22Rv1 (cell line): Measurements from ENCODE around the gene PEAK1.
"Not testable (repeated sequence)": the region's sequence is repeated elsewhere in the genome, so short reads cannot be mapped to it uniquely, and the experiment has no call there.

Experiments
- H3K27ac ChIP-seq: fragments of 450-650 bp; 2 replicates; pipeline ENCODE4 v1.5.1; 2017
- CTCF ChIP-seq: fragments of 450-650 bp; IDR thresholded peaks from 2 replicates; pipeline ENCODE4 v1.5.1; 2017; ENCODE audit warnings: mild to moderate bottlenecking
- ZFX ChIP-seq: fragments of 450-650 bp; IDR thresholded peaks from 2 replicates; pipeline ENCODE4 v1.6.1; 2017; ENCODE audit warnings: antibody characterized with exemption, borderline replicate concordance

PEAK1 gene

GRCh38 chr15:77178411-77178810 is 241.5 kb downstream of the PEAK1 start:
- TF ChIP-seq ZFX (no peak), CTCF (no peak)
- H3K27ac ChIP-seq = no peak overlapping the region

GRCh38 chr15:77176148-77176547 is 243.8 kb downstream of the PEAK1 start:
- H3K27ac ChIP-seq = not testable (repeated sequence)

- H3K27ac ChIP-seq = no peak overlapping the region
Measured at GRCh38 chr15:77173487-77173886, 246.4 kb downstream of the PEAK1 start.

GRCh38 chr15:77171221-77171967 is 248.5 kb downstream of the PEAK1 start:
- no peak for TF ChIP-seq ZFX

More at GRCh38 chr15:77173487-77173886, 246.4 kb downstream of the PEAK1 start:
- TF ChIP-seq ZFX = no peak

GRCh38 chr15:77168616-77169015 is 251.3 kb downstream of the PEAK1 start:
- TF ChIP-seq ZFX (no peak), CTCF (no peak)
- H3K27ac ChIP-seq = no peak overlapping the region

More at GRCh38 chr15:77171221-77171967, 248.5 kb downstream of the PEAK1 start:
- H3K27ac ChIP-seq = no peak overlapping the region

- TF ChIP-seq CTCF (no peak), ZFX (no peak)
- no peak overlapping the region for H3K27ac ChIP-seq
Measured at GRCh38 chr15:77168141-77168540, 251.8 kb downstream of the PEAK1 start.

GRCh38 chr15:77167406-77167805 is 252.5 kb downstream of the PEAK1 start:
- no peak overlapping the region for H3K27ac ChIP-seq

GRCh38 chr15:77163781-77164384 is 256.0 kb downstream of the PEAK1 start:
- H3K27ac ChIP-seq = no peak overlapping the region
- TF ChIP-seq ZFX = no peak
- no peak for TF ChIP-seq CTCF

More at GRCh38 chr15:77167406-77167805, 252.5 kb downstream of the PEAK1 start:
- no peak for TF ChIP-seq ZFX
- TF ChIP-seq CTCF = no peak

GRCh38 chr15:77162872-77163633 is 256.9 kb downstream of the PEAK1 start:
- H3K27ac ChIP-seq = no peak overlapping the region
- no peak for TF ChIP-seq ZFX
